Measurements from ENCODE around the gene BRD8.
"Not testable (repeated sequence)": the region's sequence is repeated elsewhere in the genome, so short reads cannot be mapped to it uniquely, and the experiment has no call there.

Gene BRD8

DNA sequence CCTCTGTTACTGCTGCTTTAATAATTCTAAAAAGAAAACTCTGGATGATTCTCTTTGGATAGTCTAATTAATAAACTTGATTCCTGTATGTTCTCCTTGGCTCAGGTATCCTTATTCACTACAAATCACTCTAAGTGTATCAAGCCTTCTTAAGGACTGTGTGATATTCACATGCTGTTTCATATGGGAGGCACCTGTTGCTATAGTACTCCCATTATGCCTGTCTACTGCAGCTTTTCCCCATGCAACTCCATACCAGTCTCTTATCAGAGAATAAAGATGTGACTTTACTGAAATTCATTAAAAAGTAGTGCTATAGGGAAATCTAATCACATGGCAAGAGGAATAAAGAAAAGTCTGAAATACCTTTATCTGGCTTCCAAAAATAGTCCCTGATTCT is 14.7 kb downstream of the BRD8 start:
- TF ChIP-seq CTCF (IDR thresholded peaks at IDR 0.05; ENCODE audit: low read depth, low read length, missing control alignments): no peak
- no peak overlapping the region for H3K4me3 ChIP-seq (ENCODE audit: low read depth, low read length)
- no peak for DNase-seq (ENCODE audit: low read depth)

- TF ChIP-seq CTCF (IDR thresholded peaks at IDR 0.05; ENCODE audit: low read depth, low read length, missing control alignments): no peak
- DNase-seq (ENCODE audit: low read depth): no peak
- H3K4me3 ChIP-seq (ENCODE audit: low read depth, low read length): no peak overlapping the region
Observed at GRCh38 chr5:138160706-138161105, 17.7 kb downstream of the BRD8 start.

DNA sequence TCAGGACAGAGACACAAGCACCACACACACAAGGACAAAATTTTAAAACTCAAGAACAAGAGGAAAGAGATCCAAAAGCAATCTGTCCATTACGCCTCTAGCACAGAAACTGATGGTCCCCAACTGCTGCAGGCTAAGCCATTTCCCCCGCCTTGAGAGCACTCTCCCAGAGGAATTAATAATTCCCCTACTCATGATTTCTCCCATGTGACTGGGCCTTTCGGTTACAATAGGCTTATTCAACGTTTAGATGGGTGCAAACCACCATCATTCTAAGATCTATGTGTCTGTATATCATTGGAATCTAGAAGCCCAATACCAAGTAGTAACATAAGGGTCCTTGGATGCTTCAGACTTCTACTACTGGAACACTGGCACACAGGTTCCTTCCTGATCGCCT is 18.8 kb downstream of the BRD8 start:
- no peak for DNase-seq (ENCODE audit: low read depth)
- no peak for TF ChIP-seq CTCF (IDR thresholded peaks at IDR 0.05; ENCODE audit: low read depth, low read length, missing control alignments)
- no peak overlapping the region for H3K4me3 ChIP-seq (ENCODE audit: low read depth, low read length)

GRCh38 chr5:138157626-138158025 is 20.8 kb downstream of the BRD8 start:
- DNase-seq (ENCODE audit: low read depth): no peak
- TF ChIP-seq CTCF (IDR thresholded peaks at IDR 0.05; ENCODE audit: low read depth, low read length, missing control alignments): no peak
- no peak overlapping the region for H3K4me3 ChIP-seq (ENCODE audit: low read depth, low read length)

GRCh38 chr5:138155977-138156376 is 22.5 kb downstream of the BRD8 start:
- not testable (repeated sequence) for H3K4me3 ChIP-seq (ENCODE audit: low read depth, low read length)

DNA sequence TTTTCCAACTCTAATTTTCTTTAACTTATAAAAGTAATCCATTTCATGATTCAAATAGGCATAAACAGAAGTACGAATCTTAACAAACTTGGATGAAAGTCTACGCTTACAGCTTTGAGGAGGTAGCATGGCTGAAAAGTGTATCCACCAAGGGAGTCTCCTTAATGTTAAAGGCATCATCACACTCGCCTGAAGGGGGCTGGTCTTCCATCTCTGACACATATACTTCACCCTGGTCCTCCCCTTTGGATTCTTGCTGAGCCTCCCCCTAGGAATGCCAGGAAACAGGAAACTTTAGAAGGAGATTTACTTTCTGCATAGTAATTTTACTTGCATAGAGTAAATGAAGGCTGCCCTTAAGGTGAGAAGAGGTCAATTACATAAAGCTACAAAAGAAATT is 28.9 kb downstream of the BRD8 start:
- DNase-seq (ENCODE audit: low read depth): no peak
- no peak for TF ChIP-seq CTCF (IDR thresholded peaks at IDR 0.05; ENCODE audit: low read depth, low read length, missing control alignments)
- no peak overlapping the region for H3K4me3 ChIP-seq (ENCODE audit: low read depth, low read length)

More at GRCh38 chr5:138155977-138156376, 22.5 kb downstream of the BRD8 start:
- DNase-seq (ENCODE audit: low read depth): not testable (repeated sequence)

DNA sequence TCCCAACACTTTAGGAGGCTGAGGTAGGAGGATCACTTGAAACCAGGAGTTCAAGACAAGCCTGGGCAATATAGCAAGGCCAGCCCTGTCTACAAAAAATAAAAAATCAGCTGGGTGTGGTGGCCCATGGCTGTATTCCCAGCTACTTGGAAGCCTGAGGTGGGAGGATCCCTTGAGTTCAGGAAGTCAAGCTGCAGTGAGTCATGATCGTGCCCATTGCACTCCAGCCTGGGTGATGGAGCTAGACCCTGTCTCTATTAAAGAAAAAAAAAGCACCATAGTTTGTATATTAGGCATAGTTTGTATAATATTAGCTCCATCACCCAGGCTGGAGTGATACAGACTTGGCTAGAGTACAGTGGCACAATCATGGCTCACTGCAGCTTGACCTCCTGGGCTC is 29.6 kb downstream of the BRD8 start:
- H3K4me3 ChIP-seq (ENCODE audit: low read depth, low read length): no peak overlapping the region
- TF ChIP-seq CTCF (IDR thresholded peaks at IDR 0.05; ENCODE audit: low read depth, low read length, missing control alignments): no peak
- DNase-seq (ENCODE audit: low read depth): no peak

GRCh38 chr5:138143578-138143977 is 34.9 kb downstream of the BRD8 start:
- H3K4me3 ChIP-seq (ENCODE audit: low read depth, low read length); DNase-seq (ENCODE audit: low read depth): not testable (repeated sequence)

All from GM12864 (cell line).